Sciatic nerve (tissue), 2 donors: ENCODE results near the gene AQP1. TPM values are rescaled to one million over a fixed set of nuclear protein-coding genes. Genes with fewer than 3 reads are reported as not detected.

ENCODE experiments used
- ATAC-seq: fragments of 200-7000 bp; cut with Tn5 transposase; one replicate; pipeline ENCODE4 v1.9.1; 2020; ENCODE audit warnings: mild to moderate bottlenecking, moderate library complexity
- DNase-seq: peaks from one replicate; pipeline ENCODE4 v3.0.0-alpha.2; 2020; ENCODE audit warnings: low spot score
- intact Hi-C: fragments of 100-400 bp; cut with DNase I; formaldehyde crosslinking; loops from one replicate; pipeline ENCODE4 v1.14.2; 2022
- total RNA-seq: library from RNA; stranded (reverse); fragmentation: NEBNext Ultra II Directional; extraction: Animal tissue kit (Norgen Biotek cat#: 25700); gene quantifications from one replicate; pipeline ENCODE4 v1.2.1, GENCODE V29; 2021
- donor health status: DM: no; HTN: no; CAD: no.
- donor health status: DM: no; HTN: no; CAD: no.

AQP1 gene
- total RNA-seq, 1 donor from 2014 or later, result 864 TPM

GRCh38 chr7:30880941-30881340 lies 30.7 kb upstream of the AQP1 start:
- DNase-seq, result no peak
- ATAC-seq, result no peak
- intact Hi-C loops, result no loop called here

- intact Hi-C loops, result no loop called here
- ATAC-seq, result no peak
Observed at GRCh38 chr7:30881448-30881847, 30.2 kb upstream of the AQP1 start.

GRCh38 chr7:30884881-30885280 lies 26.8 kb upstream of the AQP1 start:
- intact Hi-C loops, result no loop called here
- ATAC-seq, result no peak
- DNase-seq, result no peak

More at GRCh38 chr7:30881448-30881847, 30.2 kb upstream of the AQP1 start:
- no peak for DNase-seq

GRCh38 chr7:30886608-30887011 lies 25.0 kb upstream of the AQP1 start:
- ATAC-seq (peak; percentile 86), DNase-seq (no peak)
- intact Hi-C loops, result no loop called here

- intact Hi-C loops, result no loop called here
- ATAC-seq, result peak; percentile 2
- DNase-seq, result no peak
Observed at GRCh38 chr7:30887464-30887872, 24.2 kb upstream of the AQP1 start.

- intact Hi-C loops, result no loop called here
- DNase-seq (no peak), ATAC-seq (peak; percentile 64)
Observed at GRCh38 chr7:30888747-30889146, 22.9 kb upstream of the AQP1 start.

- intact Hi-C loops, result no loop called here
- ATAC-seq (no peak), DNase-seq (no peak)
Observed at GRCh38 chr7:30890226-30890625, 21.4 kb upstream of the AQP1 start.

- intact Hi-C loops, result no loop called here
- DNase-seq (no peak), ATAC-seq (peak; percentile 76)
Observed at GRCh38 chr7:30893357-30893756, 18.3 kb upstream of the AQP1 start.

- intact Hi-C loops, result no loop called here
- ATAC-seq, result no peak
- no peak for DNase-seq
Observed at GRCh38 chr7:30894009-30894408, 17.6 kb upstream of the AQP1 start.

- ATAC-seq (no peak), DNase-seq (no peak)
- intact Hi-C loops, result no loop called here
Observed at GRCh38 chr7:30894866-30895605, 16.6 kb upstream of the AQP1 start.

GRCh38 chr7:30896036-30896435 lies 15.6 kb upstream of the AQP1 start:
- intact Hi-C loops, result no loop called here
- ATAC-seq (no peak), DNase-seq (no peak)

- DNase-seq (no peak), ATAC-seq (no peak)
- intact Hi-C loops, result no loop called here
Observed at GRCh38 chr7:30896783-30897637, 14.6 kb upstream of the AQP1 start.

GRCh38 chr7:30897770-30898169 lies 13.9 kb upstream of the AQP1 start:
- ATAC-seq, result no peak
- intact Hi-C loops, result no loop called here
- DNase-seq, result no peak

GRCh38 chr7:30898411-30898810 lies 13.2 kb upstream of the AQP1 start:
- intact Hi-C loops, result no loop called here
- ATAC-seq (no peak), DNase-seq (no peak)

GRCh38 chr7:30899066-30899465 lies 12.6 kb upstream of the AQP1 start:
- intact Hi-C loops, result no loop called here
- no peak for ATAC-seq

GRCh38 chr7:30899630-30900029 lies 12.0 kb upstream of the AQP1 start:
- no peak for ATAC-seq
- DNase-seq, result no peak
- intact Hi-C loops, result no loop called here

More at GRCh38 chr7:30899066-30899465, 12.6 kb upstream of the AQP1 start:
- DNase-seq, result no peak

GRCh38 chr7:30900053-30900452 lies 11.6 kb upstream of the AQP1 start:
- DNase-seq (no peak), ATAC-seq (no peak)
- intact Hi-C loops, result no loop called here

- intact Hi-C loops, result no loop called here
- DNase-seq (no peak), ATAC-seq (no peak)
Observed at GRCh38 chr7:30900803-30901362, 10.8 kb upstream of the AQP1 start.

- DNase-seq (no peak), ATAC-seq (no peak)
- intact Hi-C loops, result no loop called here
Observed at GRCh38 chr7:30901856-30902255, 9.8 kb upstream of the AQP1 start.

- intact Hi-C loops, result no loop called here
- ATAC-seq, result no peak
- no peak for DNase-seq
Observed at GRCh38 chr7:30902466-30902865, 9.2 kb upstream of the AQP1 start.
